Choroid plexus epithelial cell (primary cell): ENCODE data around the gene FHIP1B.

Experiments
- DNase-seq: peaks from one replicate; pipeline ENCODE4 v3.0.0-alpha.2; 2010; ENCODE audit warnings: low read depth
- H3K4me3 ChIP-seq: 2 replicates; pipeline ENCODE4 v1.5.1; 2011; ENCODE audit warnings: low read depth, mild to moderate bottlenecking, control low read depth, low read length, moderate library complexity
- CTCF ChIP-seq: conservative IDR thresholded peaks from 2 replicates; pipeline ENCODE4 v1.5.1; 2011; ENCODE audit warnings: low read depth, mild to moderate bottlenecking, control low read depth, inconsistent platforms, low read length, moderate library complexity

Gene FHIP1B

GRCh38 chr11:6204706-6205105 lies 29.7 kb downstream of the FHIP1B start:
- peak; percentile 14 for DNase-seq
- no peak overlapping the region for H3K4me3 ChIP-seq
- TF ChIP-seq CTCF: no peak

DNA sequence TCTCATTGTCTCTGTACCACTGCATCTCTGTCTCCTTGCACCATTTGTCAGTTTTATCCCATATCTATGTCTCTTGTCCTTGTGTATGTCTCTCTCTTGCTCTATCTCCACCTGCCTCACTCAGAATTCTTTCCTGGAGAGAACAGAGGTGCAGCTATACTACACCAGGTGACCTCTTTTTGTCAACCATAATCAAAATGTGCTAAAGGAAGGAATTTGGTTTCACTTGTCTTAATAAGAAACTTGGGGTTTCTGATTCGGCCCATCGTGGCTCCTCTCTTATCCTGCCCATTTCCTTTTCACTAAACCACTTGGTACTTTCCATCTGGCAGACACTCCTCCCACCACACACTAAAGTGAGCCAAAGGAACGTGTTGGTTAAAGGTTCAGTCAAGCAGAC lies 31.1 kb downstream of the FHIP1B start:
- no peak for TF ChIP-seq CTCF

GRCh38 chr11:6202041-6202440 lies 32.4 kb downstream of the FHIP1B start:
- no peak overlapping the region for H3K4me3 ChIP-seq
- TF ChIP-seq CTCF: no peak
- DNase-seq: no peak

More for the DNA sequence above, 31.1 kb downstream of the FHIP1B start:
- H3K4me3 ChIP-seq: no peak overlapping the region
- DNase-seq: no peak

DNA sequence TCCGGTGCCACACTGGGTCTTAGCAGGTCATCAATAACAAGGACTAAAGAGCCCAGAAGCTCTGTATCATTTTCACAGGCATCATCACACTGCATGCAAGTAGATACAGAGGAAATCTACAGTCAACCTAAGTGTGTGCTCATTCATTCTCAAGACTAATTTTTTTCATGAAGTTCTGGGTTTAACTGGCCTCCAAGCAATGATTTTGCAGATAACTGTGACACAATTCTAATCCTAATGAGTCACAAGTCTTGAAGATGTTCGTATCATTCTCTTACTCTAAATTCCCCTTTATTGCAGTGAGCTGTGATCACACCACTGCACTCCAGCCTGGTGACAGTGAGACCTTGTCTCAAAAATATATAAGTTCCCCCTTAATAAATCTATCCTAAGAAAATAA lies 33.0 kb downstream of the FHIP1B start:
- DNase-seq: peak; percentile 15
- no peak for TF ChIP-seq CTCF
- no peak overlapping the region for H3K4me3 ChIP-seq

GRCh38 chr11:6200975-6201374 lies 33.5 kb downstream of the FHIP1B start:
- no peak for TF ChIP-seq CTCF
- H3K4me3 ChIP-seq: no peak overlapping the region
- peak; percentile 34 for DNase-seq

DNA sequence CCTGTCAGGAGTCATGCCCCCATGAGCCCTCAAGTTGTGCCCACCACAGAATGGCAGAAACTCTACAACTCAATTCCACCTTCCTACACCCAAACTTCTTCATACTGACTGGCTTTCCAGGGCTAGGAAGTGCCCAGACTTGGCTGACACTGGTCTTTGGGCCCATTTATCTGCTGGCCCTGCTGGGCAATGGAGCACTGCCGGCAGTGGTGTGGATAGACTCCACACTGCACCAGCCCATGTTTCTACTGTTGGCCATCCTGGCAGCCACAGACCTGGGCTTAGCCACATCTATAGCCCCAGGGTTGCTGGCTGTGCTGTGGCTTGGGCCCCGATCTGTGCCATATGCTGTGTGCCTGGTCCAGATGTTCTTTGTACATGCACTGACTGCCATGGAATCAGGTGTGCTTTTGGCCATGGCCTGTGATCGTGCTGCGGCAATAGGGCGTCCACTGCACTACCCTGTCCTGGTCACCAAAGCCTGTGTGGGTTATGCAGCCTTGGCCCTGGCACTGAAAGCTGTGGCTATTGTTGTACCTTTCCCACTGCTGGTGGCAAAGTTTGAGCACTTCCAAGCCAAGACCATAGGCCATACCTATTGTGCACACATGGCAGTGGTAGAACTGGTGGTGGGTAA lies 35.1 kb downstream of the FHIP1B start, which contains the start of gene OR52W1:
TSS of gene OR52W1 (plus strand) at position 51 of the 637 bp plus-strand sequence. CDS start at position 51, 0 bp downstream.
- H3K4me3 ChIP-seq: no peak within 1 kb of the TSS
- no peak for DNase-seq
- TF ChIP-seq CTCF: no peak
